Globus pallidus (tissue), 1 donor: Measurements from ENCODE around the gene CT45A8.
"Not testable (repeated sequence)": the region's sequence is repeated elsewhere in the genome, so short reads cannot be mapped to it uniquely, and the experiment has no call there.

Experiments used
- DNase-seq: peaks from one replicate; pipeline ENCODE4 v3.0.0-alpha.2; 2015; ENCODE audit warnings: low spot score

Gene CT45A8

GRCh38 chrX:135854438-135854837 is at the start of gene CT45A8:
Gene CT45A8 (minus strand): TSS chrX:135854538. CDS start chrX:135850783, 3,755 bp downstream.
- DNase-seq, result not testable (repeated sequence)

- DNase-seq, result no peak
Measured at GRCh38 chrX:135893294-135893817, 39.0 kb upstream of the CT45A8 start, which contains the start of the genes CT45A10 and SAGE1. Gene CT45A10 (minus strand): TSS chrX:135893444. CDS start chrX:135885344, 8,100 bp downstream. Gene SAGE1 (plus strand): TSS chrX:135893716. CDS start chrX:135896243, 2,527 bp downstream.

GRCh38 chrX:135892781-135893180 is 38.4 kb upstream of the CT45A8 start:
- no peak for DNase-seq

- no peak for DNase-seq
Measured at GRCh38 chrX:135890087-135890585, 35.8 kb upstream of the CT45A8 start.

- not testable (repeated sequence) for DNase-seq
Measured at GRCh38 chrX:135888976-135889375, 34.6 kb upstream of the CT45A8 start.

GRCh38 chrX:135888230-135888629 is 33.9 kb upstream of the CT45A8 start:
- DNase-seq, result not testable (repeated sequence)

- DNase-seq, result not testable (repeated sequence)
Measured at GRCh38 chrX:135882741-135883140, 28.4 kb upstream of the CT45A8 start.

- not testable (repeated sequence) for DNase-seq
Measured at GRCh38 chrX:135871712-135872111, 17.4 kb upstream of the CT45A8 start, which contains the start of gene CT45A9. Gene CT45A9 (minus strand): TSS chrX:135871812. CDS start chrX:135868061, 3,751 bp downstream.

- DNase-seq, result not testable (repeated sequence)
Measured at GRCh38 chrX:135837180-135837579, 17.2 kb downstream of the CT45A8 start, which contains the start of gene CT45A7. Gene CT45A7 (minus strand): TSS chrX:135837280. CDS start chrX:135833533, 3,747 bp downstream.

GRCh38 chrX:135819912-135820311 is 34.4 kb downstream of the CT45A8 start, which contains the start of gene CT45A2:
Gene CT45A2 (minus strand): TSS chrX:135820012. CDS start chrX:135816265, 3,747 bp downstream.
- DNase-seq, result not testable (repeated sequence)

GRCh38 chrX:135802687-135803086 is 51.7 kb downstream of the CT45A8 start, which contains the start of gene CT45A6:
Gene CT45A6 (minus strand): TSS chrX:135802787. CDS start chrX:135798993, 3,794 bp downstream.
- DNase-seq, result not testable (repeated sequence)
